Endodermal cell (in vitro differentiated cells): ENCODE data around the gene ITPK1. TPM values are rescaled to one million over a fixed set of nuclear protein-coding genes. Genes with fewer than 3 reads are reported as not detected.

Source experiments
- DNase-seq: peaks from one replicate; pipeline ENCODE4 v3.0.0-alpha.2; 2017
- H3K27ac ChIP-seq: 2 replicates; pipeline ENCODE4 v1.5.1; 2013; ENCODE audit warnings: mild to moderate bottlenecking, low read depth, low read length, moderate library complexity
- H3K27me3 ChIP-seq: 2 replicates; pipeline ENCODE4 v1.6.1; 2013; ENCODE audit warnings: mild to moderate bottlenecking, low read length, moderate library complexity; ENCODE audit not compliant: insufficient read depth, control insufficient read depth, poor library complexity, severe bottlenecking
- H3K36me3 ChIP-seq: 2 replicates; pipeline ENCODE4 v1.7.0; 2013; ENCODE audit warnings: mild to moderate bottlenecking, low read length, moderate library complexity; ENCODE audit not compliant: control insufficient read depth, insufficient read depth
- H3K4me1 ChIP-seq: one replicate; pipeline ENCODE4 v1.7.0; 2013; ENCODE audit warnings: low read length; ENCODE audit not compliant: control insufficient read depth, insufficient read depth
- H3K4me3 ChIP-seq: 2 replicates; pipeline ENCODE4 v1.5.1; 2013; ENCODE audit warnings: mild to moderate bottlenecking, low read length, moderate library complexity
- H3K9ac ChIP-seq: 2 replicates; pipeline ENCODE4 v1.6.1; 2013; ENCODE audit warnings: mild to moderate bottlenecking, low read length, moderate library complexity; ENCODE audit not compliant: poor library complexity, severe bottlenecking; ENCODE audit errors: extremely low read depth
- H3K9me3 ChIP-seq: 2 replicates; pipeline ENCODE4 v1.6.1; 2013; ENCODE audit warnings: mild to moderate bottlenecking, low read length, moderate library complexity; ENCODE audit not compliant: control insufficient read depth
- H3K27ac Mint-ChIP-seq: 2 replicates; pipeline ENCODE4 v1.8.0; 2020; ENCODE audit warnings: mixed read lengths
- H3K27me3 Mint-ChIP-seq: 2 replicates; pipeline ENCODE4 v1.8.0; 2021; ENCODE audit warnings: mild to moderate bottlenecking, mixed read lengths; ENCODE audit not compliant: insufficient read depth
- H3K36me3 Mint-ChIP-seq: 2 replicates; pipeline ENCODE4 v1.8.0; 2020; ENCODE audit warnings: low read depth, mixed read lengths
- H3K4me1 Mint-ChIP-seq: 2 replicates; pipeline ENCODE4 v1.8.0; 2020; ENCODE audit warnings: mixed read lengths
- H3K4me3 Mint-ChIP-seq: 2 replicates; pipeline ENCODE4 v1.8.0; 2020; ENCODE audit warnings: mild to moderate bottlenecking, moderate library complexity, mixed read lengths
- H3K9me3 Mint-ChIP-seq: 2 replicates; pipeline ENCODE4 v1.8.0; 2020; ENCODE audit warnings: mild to moderate bottlenecking, mixed read lengths
- CTCF ChIP-seq: fragments of 200-600 bp; sonication (generic); conservative IDR thresholded peaks from 2 replicates; pipeline ENCODE4 v1.5.0; 2021; ENCODE audit warnings: antibody characterized with exemption, mild to moderate bottlenecking
- WGBS, 2 experiments: methylation state at CpG; one replicate each; pipeline versions ENCODE4 v1.1.5 to v1.1.7; 2013; ENCODE audit warnings: missing lambda C conversion rate in 2 of 2, mixed read lengths in 1 of 2; ENCODE audit not compliant: insufficient coverage in 1 of 2, insufficient read length in 1 of 2; 5-methylcytosine and 5-hydroxymethylcytosine counted together
- total RNA-seq, 2 donors: library from RNA; stranded (reverse); fragmentation: NEBNext Ultra II Directional in 1 of 2; extraction: Animal tissue kit (Norgen Biotek cat#: 25700) in 1 of 2; gene quantifications; 2 replicates in 1 of 2; 3 replicates in 1 of 2; pipeline ENCODE4 v1.2.1, GENCODE V29; 2021

ITPK1 gene
- total RNA-seq, 2 donors from 2014 or later = 59.9 to 66.9 TPM

- Mint-ChIP-seq H3K36me3 (no peaks in the 10 kb centered on the region), H3K9me3 (peaks cover 7% of the 10 kb centered on the region), H3K27me3 (peaks cover 24% of the 10 kb centered on the region), H3K27ac (no peak overlapping the region), H3K4me3 (no peak overlapping the region), H3K4me1 (peaks cover 3% of the 10 kb centered on the region)
- Histone ChIP-seq H3K4me3 (no peak overlapping the region), H3K27me3 (no peaks in the 10 kb centered on the region), H3K36me3 (no peaks in the 10 kb centered on the region), H3K9ac (no peak overlapping the region), H3K9me3 (peaks cover 12% of the 10 kb centered on the region), H3K4me1 (no peaks in the 10 kb centered on the region), H3K27ac (no peak overlapping the region)
- TF ChIP-seq CTCF = no peak
- DNase-seq = no peak
Observed at GRCh38 chr14:92888896-92889295, 226.8 kb downstream of the ITPK1 start.

- H3K4me3 ChIP-seq = no peak overlapping the region
- no peaks in the 10 kb centered on the region for H3K4me1 ChIP-seq
- Mint-ChIP-seq H3K27ac (no peak overlapping the region), H3K36me3 (no peaks in the 10 kb centered on the region), H3K4me3 (no peak overlapping the region), H3K4me1 (peaks cover 3% of the 10 kb centered on the region), H3K9me3 (no peaks in the 10 kb centered on the region), H3K27me3 (peaks cover 19% of the 10 kb centered on the region)
- WGBS, 2 experiments = 94% methylated on average over 1 of the region's 1 CpG; no CpG with 5 or more reads in 1 of the 2 experiments
- H3K27ac ChIP-seq = no peak overlapping the region
- no peak for DNase-seq
- TF ChIP-seq CTCF = no peak
- no peaks in the 10 kb centered on the region for H3K36me3 ChIP-seq
- H3K9ac ChIP-seq = no peak overlapping the region
- peaks cover under 1% of the 10 kb centered on the region for H3K9me3 ChIP-seq
- H3K27me3 ChIP-seq = no peaks in the 10 kb centered on the region
Observed at GRCh38 chr14:92887157-92887556, 228.6 kb downstream of the ITPK1 start.

Other genes starting within 250 kb of the ITPK1 start
- 1 to 10 TPM; 4.6 TPM for gene CHGA, start 192.8 kb downstream of the ITPK1 start, total RNA-seq
- 10 to 100 TPM; 15.8 to 23.6 TPM for gene MOAP1, start 69.0 kb upstream of the ITPK1 start, total RNA-seq
- gene LYSET, start 69.4 kb upstream of the ITPK1 start, total RNA-seq = 10 to 100 TPM; 25.0 to 27.9 TPM
- gene GON7, start 91.1 kb upstream of the ITPK1 start, total RNA-seq = 1 to 10 TPM; 6.5 to 7.2 TPM
- 10 to 100 TPM; 25.0 to 25.6 TPM for gene UBR7, start 91.3 kb upstream of the ITPK1 start, total RNA-seq
- 10 to 100 TPM; 42.8 to 48.6 TPM for gene BTBD7, start 217.1 kb upstream of the ITPK1 start, total RNA-seq
- gene COX8C, start 231.3 kb upstream of the ITPK1 start, total RNA-seq = not detected